Kidney epithelial cell (primary cell): ENCODE measurements around the gene HUS1B. TPM values are rescaled to one million over a fixed set of nuclear protein-coding genes. Genes with fewer than 3 reads are reported as not detected.
A peak's percentile ranks its signal among the peaks of the same experiment; 100 is the strongest.

Experiments used
- DNase-seq: peaks from one replicate; pipeline ENCODE4 v3.0.0-alpha.2; 2010; ENCODE audit warnings: low read depth
- H3K27me3 ChIP-seq: 2 replicates; pipeline ENCODE4 v1.6.0; 2011; ENCODE audit warnings: low read length; ENCODE audit not compliant: control insufficient read depth, insufficient read depth
- H3K36me3 ChIP-seq: 2 replicates; pipeline ENCODE4 v1.5.1; 2011; ENCODE audit warnings: low read length; ENCODE audit not compliant: control insufficient read depth, insufficient read depth
- H3K4me3 ChIP-seq: 2 replicates; pipeline ENCODE4 v1.5.1; 2011; ENCODE audit warnings: low read depth, mild to moderate bottlenecking, control low read depth, low read length
- CTCF ChIP-seq: IDR thresholded peaks from 2 replicates; pipeline ENCODE4 v1.5.1; 2011; ENCODE audit warnings: mild to moderate bottlenecking, moderate library complexity, low read length, control low read depth, inconsistent platforms; ENCODE audit not compliant: insufficient read depth, poor library complexity, severe bottlenecking
- total RNA-seq: library from RNA; depleted of rRNA; stranded (reverse); fragments of >200 nt; gene quantifications from 2 replicates; pipeline ENCODE4 v1.2.3, GENCODE V29; 2015

The HUS1B gene
- total RNA-seq, 1 donor from 2014 or later: not detected

- no peak for DNase-seq
- no peaks in the 10 kb centered on the region for H3K27me3 ChIP-seq
- peak; percentile 30 for TF ChIP-seq CTCF
- H3K36me3 ChIP-seq: no peaks in the 10 kb centered on the region
- H3K4me3 ChIP-seq: no peak overlapping the region
Observed at GRCh38 chr6:617456-618100, 39.3 kb downstream of the HUS1B start.

- Histone ChIP-seq H3K4me3 (no peak overlapping the region), H3K27me3 (no peaks in the 10 kb centered on the region), H3K36me3 (no peaks in the 10 kb centered on the region)
- TF ChIP-seq CTCF: no peak
- DNase-seq: no peak
Observed at GRCh38 chr6:613981-614380, 42.9 kb downstream of the HUS1B start.

GRCh38 chr6:611928-612327, 45.0 kb downstream of the HUS1B start:
- H3K36me3 ChIP-seq: no peaks in the 10 kb centered on the region
- no peak for TF ChIP-seq CTCF
- H3K27me3 ChIP-seq: no peaks in the 10 kb centered on the region
- no peak overlapping the region for H3K4me3 ChIP-seq
- DNase-seq: no peak

GRCh38 chr6:610882-611281, 46.0 kb downstream of the HUS1B start:
- Histone ChIP-seq H3K36me3 (no peaks in the 10 kb centered on the region), H3K27me3 (no peaks in the 10 kb centered on the region), H3K4me3 (no peak overlapping the region)
- DNase-seq: no peak
- no peak for TF ChIP-seq CTCF

GRCh38 chr6:609905-610304, 47.0 kb downstream of the HUS1B start:
- no peak for DNase-seq
- Histone ChIP-seq H3K27me3 (no peaks in the 10 kb centered on the region), H3K36me3 (no peaks in the 10 kb centered on the region), H3K4me3 (no peak overlapping the region)
- no peak for TF ChIP-seq CTCF

- no peak for DNase-seq
- Histone ChIP-seq H3K4me3 (no peak overlapping the region), H3K36me3 (no peaks in the 10 kb centered on the region), H3K27me3 (no peaks in the 10 kb centered on the region)
- TF ChIP-seq CTCF: no peak
Observed at GRCh38 chr6:606829-607379, 50.0 kb downstream of the HUS1B start.
